PC-9 (cell line): ENCODE results near the gene MTA3.

Source experiments
- EZH2 ChIP-seq: fragments of 200-600 bp; sonication (generic); IDR thresholded peaks from 2 replicates; pipeline ENCODE4 v1.8.0; 2017; ENCODE audit warnings: antibody characterized with exemption, low read depth
- TF ChIP-seq, protein P1 (sequence below): fragments of 200-600 bp; sonication (generic); conservative IDR thresholded peaks from 2 replicates; pipeline ENCODE4 v1.6.1; 2017; ENCODE audit warnings: mixed run types, antibody characterized with exemption, mild to moderate bottlenecking, moderate library complexity

DNA sequence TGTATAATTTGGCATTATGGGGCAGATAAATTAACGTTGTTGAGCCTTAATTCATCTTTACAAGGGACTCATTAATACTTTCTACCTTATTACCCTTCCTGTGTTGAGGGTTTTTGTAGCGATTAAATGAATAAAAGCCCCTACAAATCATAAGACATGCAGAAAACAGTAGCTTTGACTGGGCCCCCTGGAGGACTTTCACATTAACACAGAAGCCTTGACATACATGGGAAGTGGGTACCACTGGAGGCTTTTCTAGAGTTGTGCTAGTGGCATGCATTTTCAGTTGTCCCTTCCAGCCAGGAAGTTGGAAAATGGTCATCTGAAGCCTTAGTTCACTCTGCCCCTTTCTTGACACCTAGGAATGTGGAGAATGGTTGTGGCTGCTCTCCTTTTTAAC, 30.2 kb downstream of the MTA3 start:
- TF ChIP-seq, protein P1, sequence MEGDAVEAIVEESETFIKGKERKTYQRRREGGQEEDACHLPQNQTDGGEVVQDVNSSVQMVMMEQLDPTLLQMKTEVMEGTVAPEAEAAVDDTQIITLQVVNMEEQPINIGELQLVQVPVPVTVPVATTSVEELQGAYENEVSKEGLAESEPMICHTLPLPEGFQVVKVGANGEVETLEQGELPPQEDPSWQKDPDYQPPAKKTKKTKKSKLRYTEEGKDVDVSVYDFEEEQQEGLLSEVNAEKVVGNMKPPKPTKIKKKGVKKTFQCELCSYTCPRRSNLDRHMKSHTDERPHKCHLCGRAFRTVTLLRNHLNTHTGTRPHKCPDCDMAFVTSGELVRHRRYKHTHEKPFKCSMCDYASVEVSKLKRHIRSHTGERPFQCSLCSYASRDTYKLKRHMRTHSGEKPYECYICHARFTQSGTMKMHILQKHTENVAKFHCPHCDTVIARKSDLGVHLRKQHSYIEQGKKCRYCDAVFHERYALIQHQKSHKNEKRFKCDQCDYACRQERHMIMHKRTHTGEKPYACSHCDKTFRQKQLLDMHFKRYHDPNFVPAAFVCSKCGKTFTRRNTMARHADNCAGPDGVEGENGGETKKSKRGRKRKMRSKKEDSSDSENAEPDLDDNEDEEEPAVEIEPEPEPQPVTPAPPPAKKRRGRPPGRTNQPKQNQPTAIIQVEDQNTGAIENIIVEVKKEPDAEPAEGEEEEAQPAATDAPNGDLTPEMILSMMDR, result no peak; the same call in 1 of the 2 replicates
- TF ChIP-seq EZH2, result no peak
